B cell (primary cell): ENCODE results near the gene PTS. TPM values are rescaled to one million over a fixed set of nuclear protein-coding genes. Genes with fewer than 3 reads are reported as not detected.

ENCODE experiments used
- ATAC-seq: fragments of 200-7000 bp; cut with Tn5 transposase; one replicate; pipeline ENCODE4 v1.10.0; 2021; ENCODE audit warnings: low read depth, mild to moderate bottlenecking, moderate number of reproducible peaks, moderate library complexity
- CTCF ChIA-PET: fragments of 350-600 bp; sonication (Branson Sonifier 250); formaldehyde crosslinking; loops from one replicate; lab custom pipeline; 2021; ENCODE audit warnings: antibody characterized with exemption, inconsistent platforms; lab: Charles Lee
- POLR2A ChIA-PET: fragments of 350-600 bp; sonication (Branson Sonifier 250); formaldehyde crosslinking; loops from one replicate; lab custom pipeline; 2021; ENCODE audit warnings: antibody characterized with exemption; lab: Charles Lee
- DNase-seq: peaks from one replicate; pipeline ENCODE4 v3.0.0; 2013
- H2AFZ ChIP-seq: 2 replicates; pipeline ENCODE4 v1.6.1; 2012; ENCODE audit warnings: mild to moderate bottlenecking, low read depth, low read length; ENCODE audit not compliant: insufficient read depth, poor library complexity, severe bottlenecking
- H3K27ac ChIP-seq, 2 donors: 1 replicate in 1 of 2; 2 replicates in 1 of 2; pipeline ENCODE4 v1.5.1; 2012 to 2013; ENCODE audit warnings: low read length in 2 of 2, mild to moderate bottlenecking in 2 of 2, moderate library complexity in 1 of 2
- H3K27me3 ChIP-seq, 4 experiments: fragments of 200-600 bp in 1 of 4; sonication (generic) in 1 of 4; replicated peaks in 1 of 4; 1 replicate in 2 of 4; 2 replicates in 2 of 4; pipeline versions ENCODE4 v1.6.1 to v1.7.0; 2013 to 2016; ENCODE audit warnings: low read length in 3 of 4, mild to moderate bottlenecking in 2 of 4, mixed read lengths in 1 of 4, moderate library complexity in 1 of 4; ENCODE audit not compliant: insufficient read depth in 4 of 4, control insufficient read depth in 3 of 4; ENCODE audit errors: control extremely low read depth in 1 of 4
- H3K36me3 ChIP-seq, 2 experiments: replicated peaks in 1 of 2; 1 replicate in 1 of 2; 2 replicates in 1 of 2; pipeline versions ENCODE4 v1.6.1 to v1.7.1; 2013; ENCODE audit warnings: low read length in 1 of 2; ENCODE audit not compliant: insufficient read depth in 2 of 2, control insufficient read depth in 1 of 2; ENCODE audit errors: control extremely low read depth in 1 of 2, extremely low read depth in 1 of 2
- H3K4me1 ChIP-seq, 2 donors: fragments of 200-600 bp in 1 of 2; sonication (generic) in 1 of 2; 1 replicate in 1 of 2; 2 replicates in 1 of 2; pipeline versions ENCODE4 v1.5.1 to v1.6.1; 2013 to 2017; ENCODE audit warnings: low read length in 2 of 2; ENCODE audit not compliant: control insufficient read depth in 2 of 2, insufficient read depth in 2 of 2
- H3K4me2 ChIP-seq: replicated peaks from 2 replicates; pipeline ENCODE3; 2012; ENCODE audit warnings: mild to moderate bottlenecking, low read depth, low read length; ENCODE audit not compliant: poor library complexity, severe bottlenecking
- H3K4me3 ChIP-seq, 5 experiments: fragments of 200-600 bp in 1 of 5; sonication (generic) in 1 of 5; 1 replicate in 3 of 5; 2 replicates in 2 of 5; pipeline versions ENCODE4 v1.5.1 to v1.7.0; 2011 to 2016; ENCODE audit warnings: low read length in 4 of 5, mild to moderate bottlenecking in 4 of 5, low read depth in 2 of 5, control low read depth in 1 of 5, moderate library complexity in 1 of 5; ENCODE audit not compliant: insufficient read depth in 1 of 5; ENCODE audit errors: control extremely low read depth in 1 of 5, extremely low read depth in 1 of 5
- H3K79me2 ChIP-seq: fragments of 200-600 bp; sonication (generic); one replicate; pipeline ENCODE4 v1.6.0; 2016; ENCODE audit warnings: low read length; ENCODE audit not compliant: control insufficient read depth, insufficient read depth
- H3K9ac ChIP-seq: fragments of 200-600 bp; sonication (generic); 2 replicates; pipeline ENCODE4 v1.6.1; 2017; ENCODE audit warnings: mild to moderate bottlenecking, low read length, moderate library complexity
- H3K9me3 ChIP-seq, 3 donors: one replicate each; pipeline versions ENCODE4 v1.6.1 to v1.7.1; 2013; ENCODE audit warnings: low read length in 2 of 3; ENCODE audit not compliant: control insufficient read depth in 2 of 3, insufficient read depth in 1 of 3; ENCODE audit errors: control extremely low read depth in 1 of 3
- H4K20me1 ChIP-seq: 2 replicates; pipeline ENCODE4 v1.6.0; 2012; ENCODE audit warnings: mild to moderate bottlenecking, low read length; ENCODE audit not compliant: insufficient read depth, control insufficient read depth, poor library complexity, severe bottlenecking
- H3K27ac Mint-ChIP-seq: one replicate; pipeline ENCODE4 v1.8.0; 2021; ENCODE audit warnings: mixed read lengths
- H3K27me3 Mint-ChIP-seq: one replicate; pipeline ENCODE4 v1.8.0; 2021; ENCODE audit warnings: mixed read lengths
- H3K4me1 Mint-ChIP-seq: one replicate; pipeline ENCODE4 v1.8.0; 2021; ENCODE audit warnings: mixed read lengths
- H3K4me3 Mint-ChIP-seq: one replicate; pipeline ENCODE4 v1.8.0; 2021; ENCODE audit warnings: mixed read lengths
- H3K9me3 Mint-ChIP-seq: one replicate; pipeline ENCODE4 v1.8.0; 2022; ENCODE audit warnings: mixed read lengths; ENCODE audit not compliant: insufficient read depth
- EZH2 ChIP-seq: IDR thresholded peaks from 2 replicates; pipeline ENCODE4 v1.6.1; 2012; ENCODE audit warnings: borderline replicate concordance, low read depth, mild to moderate bottlenecking, moderate library complexity, low read length; ENCODE audit not compliant: insufficient read depth, poor library complexity, severe bottlenecking
- WGBS: methylation state at CpG from one replicate; pipeline ENCODE4 v1.1.5; 2013; ENCODE audit warnings: missing lambda C conversion rate; ENCODE audit not compliant: insufficient coverage; 5-methylcytosine and 5-hydroxymethylcytosine counted together
- intact Hi-C: fragments of 100-400 bp; cut with micrococcal nuclease; formaldehyde crosslinking; loops from one replicate; pipeline ENCODE4 v1.10.0; 2022
- polyA plus RNA-seq: library from polyadenylated mRNA; depleted of rRNA; stranded (reverse); fragments of >200 nt; gene quantifications from 2 replicates; pipeline ENCODE4 v1.2.3, GENCODE V29; 2012
- total RNA-seq, 2 donors: library from RNA; stranded (reverse); fragments of 120-200 nt in 1 of 2; gene quantifications; 1 replicate in 1 of 2; 2 replicates in 1 of 2; pipeline versions ENCODE4 v1.2.3 to v1.2.4, GENCODE V29; 2013 to 2022
- TF ChIP-seq, protein P1 (sequence below): fragments of 200-600 bp; IDR thresholded peaks from one replicate; pipeline ENCODE4 v1.8.0; 2022; ENCODE audit warnings: antibody characterized with exemption, mild to moderate bottlenecking

Gene PTS
- total and polyA plus RNA-seq, 2 donors (not counting 1 experiment from before 2014, with no cell fraction given): 36.2 to 36.9 TPM

DNA sequence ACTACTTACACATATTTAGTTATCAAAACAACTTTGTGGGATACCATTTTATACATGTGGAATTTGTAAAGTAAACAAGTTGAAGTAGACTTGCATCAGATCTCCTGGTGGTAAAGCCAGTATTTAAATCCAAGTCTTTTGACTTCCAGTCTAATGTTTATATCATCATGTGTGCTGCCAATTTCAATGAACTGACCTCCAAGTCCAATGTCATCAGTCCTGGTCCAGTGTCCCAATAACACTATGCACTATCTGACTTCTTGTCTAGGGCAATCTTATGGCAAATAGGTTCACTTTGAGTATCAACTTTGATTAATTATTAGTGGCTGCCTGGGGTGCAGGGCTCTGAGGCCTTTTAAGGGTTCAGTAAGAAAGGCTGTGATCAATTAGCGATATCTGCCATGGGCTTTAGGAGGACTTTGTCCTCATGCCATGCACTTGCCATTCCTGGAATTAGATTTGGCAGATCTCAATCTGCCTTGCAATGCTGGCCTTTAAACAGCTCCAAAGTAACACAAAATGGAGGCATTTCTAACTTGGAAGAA, 9.6 kb upstream of the PTS start:
- no peak overlapping the region for H3K27ac ChIP-seq
- H3K27me3 Mint-ChIP-seq: peaks cover 9% of the 10 kb centered on the region
- 100% methylated on average over 1 of the region's 1 CpG for WGBS
- ChIA-PET CTCF (interaction anchor here (20.4 kb wide), 1 partner anchor 63 kb away, joined by 471 read pairs; no protein-coding TSS in a partner anchor), POLR2A (no interaction called here)
- H3K9ac ChIP-seq: no peak overlapping the region
- intact Hi-C loops: loop anchor here (5.0 kb wide), 2 partner anchors 104 to 896 kb away; no protein-coding TSS in a partner anchor
- no peak overlapping the region for H3K4me3 ChIP-seq
- H3K4me1 Mint-ChIP-seq: peaks cover 6% of the 10 kb centered on the region
- H3K9me3 ChIP-seq: peaks cover 0 to 2% (median 0%) of the 10 kb centered on the region in 3 donors
- TF ChIP-seq EZH2: no peak
- TF ChIP-seq, protein P1, sequence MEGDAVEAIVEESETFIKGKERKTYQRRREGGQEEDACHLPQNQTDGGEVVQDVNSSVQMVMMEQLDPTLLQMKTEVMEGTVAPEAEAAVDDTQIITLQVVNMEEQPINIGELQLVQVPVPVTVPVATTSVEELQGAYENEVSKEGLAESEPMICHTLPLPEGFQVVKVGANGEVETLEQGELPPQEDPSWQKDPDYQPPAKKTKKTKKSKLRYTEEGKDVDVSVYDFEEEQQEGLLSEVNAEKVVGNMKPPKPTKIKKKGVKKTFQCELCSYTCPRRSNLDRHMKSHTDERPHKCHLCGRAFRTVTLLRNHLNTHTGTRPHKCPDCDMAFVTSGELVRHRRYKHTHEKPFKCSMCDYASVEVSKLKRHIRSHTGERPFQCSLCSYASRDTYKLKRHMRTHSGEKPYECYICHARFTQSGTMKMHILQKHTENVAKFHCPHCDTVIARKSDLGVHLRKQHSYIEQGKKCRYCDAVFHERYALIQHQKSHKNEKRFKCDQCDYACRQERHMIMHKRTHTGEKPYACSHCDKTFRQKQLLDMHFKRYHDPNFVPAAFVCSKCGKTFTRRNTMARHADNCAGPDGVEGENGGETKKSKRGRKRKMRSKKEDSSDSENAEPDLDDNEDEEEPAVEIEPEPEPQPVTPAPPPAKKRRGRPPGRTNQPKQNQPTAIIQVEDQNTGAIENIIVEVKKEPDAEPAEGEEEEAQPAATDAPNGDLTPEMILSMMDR: no peak
- H3K27ac Mint-ChIP-seq: no peak overlapping the region
- no peaks in the 10 kb centered on the region for H3K79me2 ChIP-seq
- no peak for ATAC-seq
- DNase-seq: no peak
- no peaks in the 10 kb centered on the region for H4K20me1 ChIP-seq
- peaks cover 0 to 6% of the 10 kb centered on the region in 2 donors for H3K4me1 ChIP-seq
- H2AFZ ChIP-seq: no peak overlapping the region
- H3K27me3 ChIP-seq: peaks cover 0 to 2% (median 0%) of the 10 kb centered on the region in 4 experiments
- no peaks in the 10 kb centered on the region for H3K36me3 ChIP-seq
- H3K4me2 ChIP-seq: no peak overlapping the region
- no peaks in the 10 kb centered on the region for H3K9me3 Mint-ChIP-seq
- H3K4me3 Mint-ChIP-seq: no peak overlapping the region
